DMS53 treated with DMSO at 0.1 percent for 48 hours (cell line): ENCODE measurements around the gene ABCF1.
A peak's percentile ranks its signal among the peaks of the same experiment; 100 is the strongest.

Experiments
- DNase-seq: peaks from one replicate; lab custom pipeline; 2025; ENCODE audit not compliant: unreplicated experiment; lab: John Stamatoyannopoulos, UW

The ABCF1 gene

GRCh38 chr6:30557683-30557981, 13.6 kb upstream of the ABCF1 start:
- DNase-seq, result no peak

- no peak for DNase-seq
These were observed 10.3 kb upstream of the ABCF1 start for GRCh38 chr6:30560930-30561329.

- no peak for DNase-seq
These were observed 8.5 kb upstream of the ABCF1 start for GRCh38 chr6:30562470-30563425.

- DNase-seq, result no peak
These were observed 7.1 kb upstream of the ABCF1 start for GRCh38 chr6:30564114-30564513.

- DNase-seq, result no peak
These were observed 5.5 kb upstream of the ABCF1 start for GRCh38 chr6:30565772-30566171.

GRCh38 chr6:30568245-30568644, 3.0 kb upstream of the ABCF1 start:
- no peak for DNase-seq

- no peak for DNase-seq
These were observed 979 bp upstream of the ABCF1 start for GRCh38 chr6:30570263-30570662.

GRCh38 chr6:30570740-30571074, 535 bp upstream of the ABCF1 start:
- DNase-seq, result no peak

GRCh38 chr6:30571762-30572082, 480 bp downstream of the ABCF1 start:
- DNase-seq, result no peak

GRCh38 chr6:30572148-30572547, 906 bp downstream of the ABCF1 start:
- DNase-seq, result no peak

GRCh38 chr6:30573113-30573512, 1.9 kb downstream of the ABCF1 start:
- no peak for DNase-seq

GRCh38 chr6:30578051-30578450, 6.8 kb downstream of the ABCF1 start:
- DNase-seq, result no peak

- DNase-seq, result no peak
These were observed 12.7 kb downstream of the ABCF1 start for GRCh38 chr6:30583921-30584320.

GRCh38 chr6:30589754-30590358, 18.6 kb downstream of the ABCF1 start:
- DNase-seq, result no peak

- DNase-seq, result no peak
These were observed 19.3 kb downstream of the ABCF1 start for GRCh38 chr6:30590509-30590908.

GRCh38 chr6:30591008-30591407, 19.8 kb downstream of the ABCF1 start:
- no peak for DNase-seq

- DNase-seq, result no peak
These were observed 21.0 kb downstream of the ABCF1 start for GRCh38 chr6:30592287-30592686.

GRCh38 chr6:30597315-30598144, 26.3 kb downstream of the ABCF1 start:
- DNase-seq, result peak; percentile 73

- DNase-seq, result no peak
These were observed 27.8 kb downstream of the ABCF1 start for GRCh38 chr6:30598912-30599624.

GRCh38 chr6:30599625-30600324, 28.5 kb downstream of the ABCF1 start:
- no peak for DNase-seq

- no peak for DNase-seq
These were observed 29.3 kb downstream of the ABCF1 start for GRCh38 chr6:30600451-30600961.
